Skeletal muscle satellite cell (primary cell): ENCODE data around the gene CCNI.
"Not testable (repeated sequence)": the region's sequence is repeated elsewhere in the genome, so short reads cannot be mapped to it uniquely, and the experiment has no call there.

Experiments
- H3K27me3 ChIP-seq: 2 replicates; pipeline ENCODE4 v1.7.0; 2013; ENCODE audit warnings: low read length; ENCODE audit not compliant: control insufficient read depth, insufficient read depth
- H3K36me3 ChIP-seq: 2 replicates; pipeline ENCODE4 v1.7.0; 2013; ENCODE audit warnings: mild to moderate bottlenecking, control low read depth, low read length; ENCODE audit not compliant: insufficient read depth
- H3K4me1 ChIP-seq: 2 replicates; pipeline ENCODE4 v1.7.0; 2013; ENCODE audit warnings: low read length; ENCODE audit not compliant: control insufficient read depth, insufficient read depth
- H3K4me2 ChIP-seq: 2 replicates; pipeline ENCODE4 v1.7.0; 2013; ENCODE audit warnings: mild to moderate bottlenecking, low read length
- H3K4me3 ChIP-seq: 2 replicates; pipeline ENCODE4 v1.7.0; 2013; ENCODE audit warnings: low read length
- H3K9ac ChIP-seq: 2 replicates; pipeline ENCODE4 v1.7.0; 2013; ENCODE audit warnings: mild to moderate bottlenecking, low read depth, low read length, moderate library complexity
- H3K9me3 ChIP-seq: replicated peaks from 2 replicates; pipeline ENCODE4 v1.7.0; 2013; ENCODE audit warnings: mild to moderate bottlenecking, control low read depth, low read length

CCNI gene

GRCh38 chr4:77052352-77052751 is 23.4 kb downstream of the CCNI start:
- H3K9me3 ChIP-seq, result no peaks in the 10 kb centered on the region
- no peak overlapping the region for H3K4me2 ChIP-seq
- H3K36me3 ChIP-seq, result peaks cover 71% of the 10 kb centered on the region
- peaks cover 19% of the 10 kb centered on the region for H3K4me1 ChIP-seq
- no peak overlapping the region for H3K4me3 ChIP-seq
- no peaks in the 10 kb centered on the region for H3K27me3 ChIP-seq
- H3K9ac ChIP-seq, result no peak overlapping the region

GRCh38 chr4:77050962-77051361 is 24.8 kb downstream of the CCNI start:
- Histone ChIP-seq H3K27me3 (no peaks in the 10 kb centered on the region), H3K4me1 (peaks cover 14% of the 10 kb centered on the region), H3K9ac (no peak overlapping the region), H3K4me3 (no peak overlapping the region), H3K4me2 (no peak overlapping the region), H3K9me3 (no peaks in the 10 kb centered on the region), H3K36me3 (peaks cover 73% of the 10 kb centered on the region)

- Histone ChIP-seq H3K9me3 (no peaks in the 10 kb centered on the region), H3K36me3 (peaks cover 62% of the 10 kb centered on the region), H3K4me1 (peaks cover 16% of the 10 kb centered on the region)
Measured at GRCh38 chr4:77047037-77047436, 28.8 kb downstream of the CCNI start.

GRCh38 chr4:77045490-77045889 is 30.3 kb downstream of the CCNI start:
- Histone ChIP-seq H3K9me3 (no peaks in the 10 kb centered on the region), H3K9ac (no peak overlapping the region), H3K4me2 (no peak overlapping the region), H3K4me3 (no peak overlapping the region), H3K36me3 (peaks cover 54% of the 10 kb centered on the region), H3K4me1 (peaks cover 26% of the 10 kb centered on the region), H3K27me3 (no peaks in the 10 kb centered on the region)

More at GRCh38 chr4:77047037-77047436, 28.8 kb downstream of the CCNI start:
- Histone ChIP-seq H3K4me2 (no peak overlapping the region), H3K27me3 (no peaks in the 10 kb centered on the region), H3K9ac (no peak overlapping the region), H3K4me3 (no peak overlapping the region)

GRCh38 chr4:77044461-77045150 is 31.2 kb downstream of the CCNI start:
- Histone ChIP-seq H3K9me3 (no peaks in the 10 kb centered on the region), H3K4me3 (no peak overlapping the region), H3K4me1 (peaks cover 33% of the 10 kb centered on the region), H3K9ac (peak overlapping the region; percentile 27), H3K4me2 (no peak overlapping the region), H3K27me3 (no peaks in the 10 kb centered on the region), H3K36me3 (peaks cover 55% of the 10 kb centered on the region)

- peak overlapping the region; percentile 27 for H3K9ac ChIP-seq
- no peaks in the 10 kb centered on the region for H3K9me3 ChIP-seq
- peaks cover 42% of the 10 kb centered on the region for H3K4me1 ChIP-seq
- no peak overlapping the region for H3K4me2 ChIP-seq
- H3K27me3 ChIP-seq, result no peaks in the 10 kb centered on the region
- peaks cover 58% of the 10 kb centered on the region for H3K36me3 ChIP-seq
- H3K4me3 ChIP-seq, result no peak overlapping the region
Measured at GRCh38 chr4:77043507-77044136, 32.2 kb downstream of the CCNI start.

GRCh38 chr4:77040854-77041725 is 34.7 kb downstream of the CCNI start:
- Histone ChIP-seq H3K27me3 (no peaks in the 10 kb centered on the region), H3K9ac (peak overlapping the region; percentile 44), H3K4me2 (peak overlapping the region; percentile 21), H3K9me3 (no peaks in the 10 kb centered on the region), H3K4me1 (peaks cover 59% of the 10 kb centered on the region), H3K36me3 (peaks cover 54% of the 10 kb centered on the region), H3K4me3 (no peak overlapping the region)

- H3K4me2 ChIP-seq, result peak overlapping the region; percentile 33
- peak overlapping the region; percentile 47 for H3K9ac ChIP-seq
- H3K27me3 ChIP-seq, result no peaks in the 10 kb centered on the region
- peaks cover 68% of the 10 kb centered on the region for H3K4me1 ChIP-seq
- no peak overlapping the region for H3K4me3 ChIP-seq
- H3K9me3 ChIP-seq, result no peaks in the 10 kb centered on the region
- peaks cover 54% of the 10 kb centered on the region for H3K36me3 ChIP-seq
Measured at GRCh38 chr4:77040270-77040669, 35.5 kb downstream of the CCNI start.

GRCh38 chr4:77039796-77040195 is 36.0 kb downstream of the CCNI start:
- H3K4me1 ChIP-seq, result peaks cover 71% of the 10 kb centered on the region

GRCh38 chr4:77037736-77038135 is 38.1 kb downstream of the CCNI start:
- H3K9me3 ChIP-seq, result no peaks in the 10 kb centered on the region
- peaks cover 64% of the 10 kb centered on the region for H3K4me1 ChIP-seq
- peaks cover 67% of the 10 kb centered on the region for H3K36me3 ChIP-seq
- peak overlapping the region; percentile 2 for H3K9ac ChIP-seq
- H3K4me2 ChIP-seq, result peak overlapping the region; percentile 7
- no peak overlapping the region for H3K4me3 ChIP-seq
- H3K27me3 ChIP-seq, result no peaks in the 10 kb centered on the region

More at GRCh38 chr4:77039796-77040195, 36.0 kb downstream of the CCNI start:
- H3K4me2 ChIP-seq, result peak overlapping the region; percentile 33
- H3K27me3 ChIP-seq, result no peaks in the 10 kb centered on the region
- H3K9me3 ChIP-seq, result no peaks in the 10 kb centered on the region
- H3K36me3 ChIP-seq, result peaks cover 55% of the 10 kb centered on the region
- H3K9ac ChIP-seq, result peak overlapping the region; percentile 47
- H3K4me3 ChIP-seq, result no peak overlapping the region

GRCh38 chr4:77037168-77037567 is 38.6 kb downstream of the CCNI start:
- Histone ChIP-seq H3K4me1 (peaks cover 64% of the 10 kb centered on the region), H3K9ac (peak overlapping the region; percentile 75), H3K36me3 (peaks cover 70% of the 10 kb centered on the region)
- H3K4me3 ChIP-seq, H3K27me3 ChIP-seq, H3K9me3 ChIP-seq, H3K4me2 ChIP-seq: not testable (repeated sequence)
